Measurements from ENCODE around the gene SF3B5.

SF3B5 gene

GRCh38 chr6:144066741-144067484 lies 28.5 kb downstream of the SF3B5 start:
- H3K27me3 ChIP-seq (ENCODE audit: insufficient read depth, poor library complexity, severe bottlenecking): no peaks in the 10 kb centered on the region
- DNase-seq (ENCODE audit: low read depth in 1 of 2, low spot score in 1 of 2): peak in 1 of 2 experiments; percentile 21
- TF ChIP-seq CTCF (IDR thresholded peaks at IDR 0.05; ENCODE audit: insufficient read depth, low read length) (no peak), GABPA (IDR thresholded peaks at IDR 0.05; ENCODE audit: low read depth) (no peak), SPI1 (IDR thresholded peaks at IDR 0.05; ENCODE audit: borderline replicate concordance, low read depth) (no peak), POLR2AphosphoS5 (IDR thresholded peaks at IDR 0.05; ENCODE audit: low read depth) (no peak)
- TF ChIP-seq, protein P1, sequence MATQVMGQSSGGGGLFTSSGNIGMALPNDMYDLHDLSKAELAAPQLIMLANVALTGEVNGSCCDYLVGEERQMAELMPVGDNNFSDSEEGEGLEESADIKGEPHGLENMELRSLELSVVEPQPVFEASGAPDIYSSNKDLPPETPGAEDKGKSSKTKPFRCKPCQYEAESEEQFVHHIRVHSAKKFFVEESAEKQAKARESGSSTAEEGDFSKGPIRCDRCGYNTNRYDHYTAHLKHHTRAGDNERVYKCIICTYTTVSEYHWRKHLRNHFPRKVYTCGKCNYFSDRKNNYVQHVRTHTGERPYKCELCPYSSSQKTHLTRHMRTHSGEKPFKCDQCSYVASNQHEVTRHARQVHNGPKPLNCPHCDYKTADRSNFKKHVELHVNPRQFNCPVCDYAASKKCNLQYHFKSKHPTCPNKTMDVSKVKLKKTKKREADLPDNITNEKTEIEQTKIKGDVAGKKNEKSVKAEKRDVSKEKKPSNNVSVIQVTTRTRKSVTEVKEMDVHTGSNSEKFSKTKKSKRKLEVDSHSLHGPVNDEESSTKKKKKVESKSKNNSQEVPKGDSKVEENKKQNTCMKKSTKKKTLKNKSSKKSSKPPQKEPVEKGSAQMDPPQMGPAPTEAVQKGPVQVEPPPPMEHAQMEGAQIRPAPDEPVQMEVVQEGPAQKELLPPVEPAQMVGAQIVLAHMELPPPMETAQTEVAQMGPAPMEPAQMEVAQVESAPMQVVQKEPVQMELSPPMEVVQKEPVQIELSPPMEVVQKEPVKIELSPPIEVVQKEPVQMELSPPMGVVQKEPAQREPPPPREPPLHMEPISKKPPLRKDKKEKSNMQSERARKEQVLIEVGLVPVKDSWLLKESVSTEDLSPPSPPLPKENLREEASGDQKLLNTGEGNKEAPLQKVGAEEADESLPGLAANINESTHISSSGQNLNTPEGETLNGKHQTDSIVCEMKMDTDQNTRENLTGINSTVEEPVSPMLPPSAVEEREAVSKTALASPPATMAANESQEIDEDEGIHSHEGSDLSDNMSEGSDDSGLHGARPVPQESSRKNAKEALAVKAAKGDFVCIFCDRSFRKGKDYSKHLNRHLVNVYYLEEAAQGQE (IDR thresholded peaks at IDR 0.05; ENCODE audit: insufficient replicate concordance, low read depth): no peak
- H3K4me3 ChIP-seq (replicated peaks; ENCODE audit: insufficient read depth, low read length): no peak overlapping the region
- H3K27ac ChIP-seq (replicated peaks): no peak overlapping the region

DNA sequence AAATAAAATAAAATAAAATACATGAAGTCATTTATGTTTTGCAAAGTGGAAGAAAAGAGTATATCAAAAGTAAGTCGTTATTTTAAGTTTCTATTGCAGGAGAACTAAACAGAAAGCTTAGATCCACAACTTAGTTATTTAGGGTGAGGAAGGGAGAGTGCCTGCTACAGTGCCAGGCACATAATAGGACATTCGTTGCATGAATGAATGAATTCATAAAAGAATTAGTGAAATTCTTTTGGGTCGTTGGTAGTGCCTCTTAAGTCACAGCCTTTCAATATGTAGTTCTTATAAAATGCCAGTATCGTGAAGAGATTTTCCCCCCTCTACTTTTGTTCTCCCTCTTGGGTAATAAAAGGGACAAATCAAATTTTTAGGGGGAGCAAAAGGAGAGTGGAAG lies 29.1 kb downstream of the SF3B5 start:
- no peak overlapping the region for H3K4me3 ChIP-seq (replicated peaks; ENCODE audit: insufficient read depth, low read length)
- no peaks in the 10 kb centered on the region for H3K27me3 ChIP-seq (ENCODE audit: insufficient read depth, poor library complexity, severe bottlenecking)
- TF ChIP-seq SPI1 (IDR thresholded peaks at IDR 0.05; ENCODE audit: borderline replicate concordance, low read depth) (no peak), POLR2AphosphoS5 (IDR thresholded peaks at IDR 0.05; ENCODE audit: low read depth) (no peak), GABPA (IDR thresholded peaks at IDR 0.05; ENCODE audit: low read depth) (no peak), CTCF (IDR thresholded peaks at IDR 0.05; ENCODE audit: insufficient read depth, low read length) (no peak)
- TF ChIP-seq, protein P1 (IDR thresholded peaks at IDR 0.05; ENCODE audit: insufficient replicate concordance, low read depth): no peak
- DNase-seq (ENCODE audit: low read depth in 1 of 2, low spot score in 1 of 2): no peak
- H3K27ac ChIP-seq (replicated peaks): no peak overlapping the region

DNA sequence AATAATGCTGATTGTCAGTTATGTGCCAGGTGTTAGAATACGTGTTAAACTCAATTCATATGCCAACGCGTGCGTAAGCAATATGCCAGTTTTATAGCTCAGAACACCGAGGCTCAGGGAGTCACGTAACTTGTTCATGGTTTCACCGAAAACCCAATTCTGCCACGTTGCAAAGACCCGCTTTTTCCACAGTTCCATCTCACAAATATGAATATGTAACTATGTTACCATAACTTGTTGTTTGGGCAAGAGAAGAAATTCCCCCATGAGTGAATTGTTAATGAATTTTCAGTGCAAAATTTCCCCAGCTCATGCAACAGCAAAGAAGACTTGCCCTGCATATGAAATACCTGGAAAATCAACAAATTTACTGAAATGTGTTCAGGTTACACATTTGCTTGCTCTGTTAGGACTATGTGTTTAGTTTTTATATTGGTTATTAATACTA lies 30.1 kb downstream of the SF3B5 start:
- H3K27me3 ChIP-seq (ENCODE audit: insufficient read depth, poor library complexity, severe bottlenecking): no peaks in the 10 kb centered on the region
- no peak overlapping the region for H3K4me3 ChIP-seq (replicated peaks; ENCODE audit: insufficient read depth, low read length)
- H3K27ac ChIP-seq (replicated peaks): no peak overlapping the region
- DNase-seq (ENCODE audit: low read depth in 1 of 2, low spot score in 1 of 2): no peak
- TF ChIP-seq GABPA (IDR thresholded peaks at IDR 0.05; ENCODE audit: low read depth) (no peak), POLR2AphosphoS5 (IDR thresholded peaks at IDR 0.05; ENCODE audit: low read depth) (no peak), CTCF (IDR thresholded peaks at IDR 0.05; ENCODE audit: insufficient read depth, low read length) (no peak), SPI1 (IDR thresholded peaks at IDR 0.05; ENCODE audit: borderline replicate concordance, low read depth) (no peak)
- TF ChIP-seq, protein P1 (IDR thresholded peaks at IDR 0.05; ENCODE audit: insufficient replicate concordance, low read depth): no peak

All from HL-60 (cell line).